GM12878 (cell line): Measurements from ENCODE around the gene UBE2QL1. TPM values are rescaled to one million over a fixed set of nuclear protein-coding genes. Genes with fewer than 3 reads are reported as not detected.

Source experiments
- ATAC-seq: fragments of 200-7000 bp; cut with Tn5 transposase; 3 replicates; pipeline ENCODE4 v1.9.1; 2020; ENCODE audit warnings: mild to moderate bottlenecking, moderate library complexity
- BruUV-seq: library from RNA; stranded (reverse); fragments of 400-500 nt; replicated peaks from 2 replicates; lab custom pipeline; 2021; lab: Mats Ljungman, UMichigan
- CTCF ChIA-PET: fragments of 300-600 bp; sonication (Branson Sonifier 250); formaldehyde crosslinking; extraction: SDS; loops from one replicate; lab custom pipeline; 2021; ENCODE audit warnings: inconsistent platforms; lab: Yijun Ruan, JAX
- POLR2A ChIA-PET: fragments of 350-600 bp; formaldehyde crosslinking; extraction: SDS; loops from one replicate; lab custom pipeline; 2021; ENCODE audit warnings: inconsistent platforms; lab: Charles Lee
- RAD21 ChIA-PET: fragments of 300-600 bp; sonication (Branson Sonifier 250); formaldehyde crosslinking; loops from one replicate; lab custom pipeline; 2023; ENCODE audit warnings: antibody characterized with exemption; ENCODE audit not compliant: unreplicated experiment; lab: Charles Lee
- SMC1A ChIA-PET: fragments of 300-600 bp; sonication (Branson Sonifier 250); formaldehyde crosslinking; loops from one replicate; lab custom pipeline; 2023; ENCODE audit not compliant: unreplicated experiment, uncharacterized antibody; lab: Charles Lee
- DNase-seq: peaks from one replicate; pipeline ENCODE4 v3.0.0-alpha.2; 2011; ENCODE audit warnings: low read depth, low spot score
- FAIRE-seq: peaks from 3 replicates; lab custom pipeline; 2011; peaks lifted over from hg19 to GRCh38; lab: Jason Lieb, UNC
- H2AFZ ChIP-seq: 2 replicates; pipeline ENCODE4 v1.6.0; 2011; ENCODE audit warnings: low read depth, low read length, control low read depth; ENCODE audit not compliant: control insufficient read depth
- H3K27ac ChIP-seq: 2 replicates; pipeline ENCODE4 v1.5.1; 2011; ENCODE audit warnings: control low read depth; ENCODE audit not compliant: control insufficient read depth, insufficient read depth
- H3K27me3 ChIP-seq, 2 experiments: replicated peaks in 1 of 2; 2 replicates each; pipeline versions ENCODE4 v1.6.0 to v1.6.1; 2011; ENCODE audit warnings: low read length in 1 of 2; ENCODE audit not compliant: control insufficient read depth in 2 of 2, insufficient read depth in 2 of 2
- H3K36me3 ChIP-seq, 2 experiments: 2 replicates each; pipeline ENCODE4 v1.5.1; 2011; ENCODE audit warnings: low read length in 1 of 2; ENCODE audit not compliant: control insufficient read depth in 2 of 2, insufficient read depth in 2 of 2
- H3K4me1 ChIP-seq: 2 replicates; pipeline ENCODE4 v1.6.1; 2011; ENCODE audit warnings: mild to moderate bottlenecking, low read length, moderate library complexity, mixed read lengths; ENCODE audit not compliant: control insufficient read depth, insufficient read depth
- H3K4me2 ChIP-seq: 2 replicates; pipeline ENCODE4 v1.6.0; 2011; ENCODE audit warnings: control low read depth; ENCODE audit not compliant: control insufficient read depth, insufficient read depth
- H3K4me3 ChIP-seq: fragments of 200-600 bp; sonication (generic); 2 replicates; pipeline ENCODE4 v1.5.1; 2016
- H3K79me2 ChIP-seq: 2 replicates; pipeline ENCODE4 v1.6.0; 2011; ENCODE audit warnings: low read length; ENCODE audit not compliant: control insufficient read depth, insufficient read depth
- H3K9ac ChIP-seq: 2 replicates; pipeline ENCODE4 v1.8.0; 2011; ENCODE audit warnings: low read length, control low read depth, mixed read lengths; ENCODE audit not compliant: control insufficient read depth, insufficient read depth
- H3K9me3 ChIP-seq: replicated peaks from 3 replicates; pipeline ENCODE4 v1.5.1; 2011; ENCODE audit warnings: mild to moderate bottlenecking, low read length; ENCODE audit not compliant: control insufficient read depth, insufficient read depth
- H4K20me1 ChIP-seq: 2 replicates; pipeline ENCODE4 v1.6.0; 2011; ENCODE audit not compliant: control insufficient read depth, insufficient read depth
- ASH2L ChIP-seq: fragments of 300-600, 200-600 bp; sonication (generic); IDR thresholded peaks from 2 replicates; pipeline ENCODE4 v1.6.1; 2017; ENCODE audit warnings: low read depth, mild to moderate bottlenecking, borderline replicate concordance
- BHLHE40 ChIP-seq, 2 experiments: fragments of 450-650 bp in 1 of 2; IDR thresholded peaks; 2 replicates each; pipeline ENCODE4 v1.6.1; 2011 to 2017; ENCODE audit warnings: low read depth in 2 of 2, borderline replicate concordance in 1 of 2, improper control_type of control experiment in 1 of 2, low read length in 1 of 2, mild to moderate bottlenecking in 1 of 2
- BMI1 ChIP-seq: fragments of 450-650 bp; IDR thresholded peaks from 2 replicates; pipeline ENCODE4 v1.6.1; 2016; ENCODE audit warnings: mild to moderate bottlenecking, moderate library complexity, borderline replicate concordance
- BRCA1 ChIP-seq: IDR thresholded peaks from 2 replicates; pipeline ENCODE4 v1.6.1; 2011; ENCODE audit warnings: low read depth, low read length, improper control_type of control experiment
- CBFB ChIP-seq: IDR thresholded peaks from 2 replicates; pipeline ENCODE4 v1.6.1; 2016; ENCODE audit warnings: antibody characterized with exemption, low read depth
- EGR1 ChIP-seq, 2 experiments: IDR thresholded peaks; 1 replicate in 1 of 2; 2 replicates in 1 of 2; pipeline ENCODE4 v1.6.1; 2011 to 2012; ENCODE audit warnings: low read depth in 2 of 2, low read length in 2 of 2, borderline replicate concordance in 1 of 2, mild to moderate bottlenecking in 1 of 2, moderate library complexity in 1 of 2
- HDAC2 ChIP-seq: fragments of 200-600 bp; sonication (generic); IDR thresholded peaks from 2 replicates; pipeline ENCODE4 v1.6.1; 2017
- JUNB ChIP-seq: IDR thresholded peaks from 2 replicates; pipeline ENCODE4 v1.6.1; 2016; ENCODE audit warnings: antibody characterized with exemption, mild to moderate bottlenecking
- MYB ChIP-seq: fragments of 150-350 bp; IDR thresholded peaks from 2 replicates; pipeline ENCODE4 v1.6.1; 2014; ENCODE audit warnings: mild to moderate bottlenecking, low read depth, low read length, borderline replicate concordance
- PAX5 ChIP-seq: IDR thresholded peaks from 2 replicates; pipeline ENCODE4 v1.6.1; 2011; ENCODE audit warnings: low read depth, low read length, borderline replicate concordance
- RAD21 ChIP-seq: IDR thresholded peaks from 2 replicates; pipeline ENCODE4 v1.6.1; 2011; ENCODE audit warnings: mild to moderate bottlenecking, low read depth, low read length, moderate library complexity; ENCODE audit not compliant: insufficient read depth
- RCOR1 ChIP-seq: conservative IDR thresholded peaks from 2 replicates; pipeline ENCODE4 v1.6.1; 2012; ENCODE audit warnings: low read depth, low read length, improper control_type of control experiment
- SIX5 ChIP-seq: IDR thresholded peaks from 2 replicates; pipeline ENCODE4 v1.6.1; 2011; ENCODE audit warnings: mild to moderate bottlenecking, low read depth, low read length, moderate library complexity; ENCODE audit not compliant: severe bottlenecking
- TARDBP ChIP-seq: IDR thresholded peaks from 2 replicates; pipeline ENCODE4 v1.6.1; 2016; ENCODE audit warnings: borderline replicate concordance
- TBL1XR1 ChIP-seq: IDR thresholded peaks from 2 replicates; pipeline ENCODE4 v1.6.1; 2012; ENCODE audit warnings: low read depth, low read length, improper control_type of control experiment
- ZNF384 ChIP-seq: IDR thresholded peaks from 2 replicates; pipeline ENCODE4 v1.6.1; 2012; ENCODE audit warnings: low read depth, mild to moderate bottlenecking, low read length, improper control_type of control experiment, borderline replicate concordance
- WGBS: methylation state at CpG from one replicate; pipeline ENCODE4 v1.1.6; 2016; ENCODE audit warnings: low lambda C conversion rate; ENCODE audit not compliant: insufficient replicate concordance, insufficient coverage; ENCODE audit errors: missing lambda C conversion rate; 5-methylcytosine and 5-hydroxymethylcytosine counted together
- in situ Hi-C: fragments of 300-500 bp; cut with MboI; formaldehyde crosslinking; loops from 9 replicates; pipeline ENCODE4 v1.14.3; 2018; ENCODE audit warnings: mixed read lengths
- intact Hi-C: fragments of 100-400 bp; cut with micrococcal nuclease; formaldehyde crosslinking; loops from one replicate; pipeline ENCODE4 v1.14.2; 2022; ENCODE audit not compliant: unreplicated experiment
- polyA plus RNA-seq, 11 experiments: library from polyadenylated mRNA; depleted of rRNA in 4 of 11; unstranded in 6 of 11; stranded (reverse) in 5 of 11; fragments of >200 nt; fragmentation: Nextera tagmentation in 4 of 11; fragmentation: Illumina TruSeq in 1 of 11; extraction: Ambion mirVana in 4 of 11; extraction: Trizol in 1 of 11; gene quantifications; 1 replicate in 1 of 11; 2 replicates in 10 of 11; pipeline versions ENCODE4 v1.2.1 to v1.2.3, GENCODE V29; 2011 to 2016; ENCODE audit warnings: inconsistent platforms in 2 of 11, missing spikeins in 2 of 11, low read depth in 1 of 11
- total RNA-seq, 4 experiments: library from RNA; depleted of rRNA in 3 of 4; stranded (reverse); fragments of >200 nt in 3 of 4; fragmentation: Illumina TruSeq in 1 of 4; extraction: Trizol in 1 of 4; gene quantifications; 2 replicates each; pipeline versions ENCODE4 v1.2.1 to v1.2.3, GENCODE V29; 2013 to 2021
- TF ChIP-seq, protein P1 (sequence below): fragments of 450-650 bp; IDR thresholded peaks from 2 replicates; pipeline ENCODE4 v1.6.1; 2014; ENCODE audit warnings: mild to moderate bottlenecking
- TF ChIP-seq, protein P2 (sequence below): IDR thresholded peaks from 2 replicates; pipeline ENCODE4 v1.6.1; 2012; ENCODE audit warnings: mild to moderate bottlenecking, low read depth, low read length
- TF ChIP-seq, protein P3 (sequence below): IDR thresholded peaks from 2 replicates; pipeline ENCODE4 v1.6.1; 2012; ENCODE audit warnings: low read depth, low read length, improper control_type of control experiment

UBE2QL1 gene
- total and polyA plus RNA-seq, 10 of the 15 experiments (the other 5 are each of a cell fraction or from before 2014, with no cell fraction given): 0.03 to 0.62 (median 0.04) TPM; not detected in 6

DNA sequence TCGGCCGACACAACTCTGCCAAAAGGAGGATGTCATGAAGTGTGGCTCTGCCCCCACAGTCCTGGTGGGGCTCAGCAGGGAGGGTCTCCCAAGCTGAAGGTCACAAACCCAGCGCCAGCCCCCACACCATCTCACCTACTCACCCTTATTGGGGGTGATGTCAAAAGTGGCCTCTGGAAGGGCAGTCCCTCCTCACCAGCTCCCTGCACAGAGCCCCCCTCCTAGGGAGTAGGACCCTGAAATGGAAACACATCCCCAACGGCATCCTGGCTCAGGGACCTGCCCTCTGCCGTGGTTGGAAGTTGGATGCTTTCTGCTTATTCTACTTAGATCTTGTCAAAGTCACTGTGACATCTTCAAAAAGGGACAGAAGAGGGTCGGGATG, 94.7 kb downstream of the UBE2QL1 start:
- FAIRE-seq: no peak
- Histone ChIP-seq H3K9ac (no peak overlapping the region), H3K4me2 (no peak overlapping the region), H3K27me3 (peaks cover 0 to 1% of the 10 kb centered on the region in 2 experiments; a peak in 2 of 4 replicates), H3K27ac (no peak overlapping the region), H4K20me1 (no peaks in the 10 kb centered on the region), H3K36me3 (no peaks in the 10 kb centered on the region), H3K79me2 (no peaks in the 10 kb centered on the region), H3K4me1 (no peaks in the 10 kb centered on the region), H3K4me3 (no peak overlapping the region), H3K9me3 (peaks cover under 1% of the 10 kb centered on the region; the same call in 1 of the 3 replicates), H2AFZ (no peak overlapping the region)
- BruUV-seq: no TSS peak
- 18% methylated on average over 6 of the region's 6 CpGs for WGBS
- ChIA-PET CTCF (no interaction called here), RAD21 (no interaction called here), POLR2A (no interaction called here), SMC1A (no interaction called here)
- intact Hi-C loops: no loop called here
- TF ChIP-seq, protein P1, sequence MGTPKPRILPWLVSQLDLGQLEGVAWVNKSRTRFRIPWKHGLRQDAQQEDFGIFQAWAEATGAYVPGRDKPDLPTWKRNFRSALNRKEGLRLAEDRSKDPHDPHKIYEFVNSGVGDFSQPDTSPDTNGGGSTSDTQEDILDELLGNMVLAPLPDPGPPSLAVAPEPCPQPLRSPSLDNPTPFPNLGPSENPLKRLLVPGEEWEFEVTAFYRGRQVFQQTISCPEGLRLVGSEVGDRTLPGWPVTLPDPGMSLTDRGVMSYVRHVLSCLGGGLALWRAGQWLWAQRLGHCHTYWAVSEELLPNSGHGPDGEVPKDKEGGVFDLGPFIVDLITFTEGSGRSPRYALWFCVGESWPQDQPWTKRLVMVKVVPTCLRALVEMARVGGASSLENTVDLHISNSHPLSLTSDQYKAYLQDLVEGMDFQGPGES: no peak
- TF ChIP-seq SIX5 (no peak), BRCA1 (no peak), TBL1XR1 (no peak), CBFB (no peak), MYB (no peak), BMI1 (no peak), PAX5 (no peak), HDAC2 (no peak), RAD21 (no peak), ZNF384 (no peak), TARDBP (no peak), ASH2L (no peak), BHLHE40 (IDR thresholded peaks at IDR 0.05; ENCODE audit: borderline replicate concordance in 1 of 2, low read depth in 2 of 2, low read length in 1 of 2) (no peak), EGR1 (IDR thresholded peaks at IDR 0.05; ENCODE audit: borderline replicate concordance in 1 of 2, low read depth in 2 of 2, low read length in 2 of 2) (no peak), JUNB (no peak), RCOR1 (no peak)
- TF ChIP-seq, protein P2, sequence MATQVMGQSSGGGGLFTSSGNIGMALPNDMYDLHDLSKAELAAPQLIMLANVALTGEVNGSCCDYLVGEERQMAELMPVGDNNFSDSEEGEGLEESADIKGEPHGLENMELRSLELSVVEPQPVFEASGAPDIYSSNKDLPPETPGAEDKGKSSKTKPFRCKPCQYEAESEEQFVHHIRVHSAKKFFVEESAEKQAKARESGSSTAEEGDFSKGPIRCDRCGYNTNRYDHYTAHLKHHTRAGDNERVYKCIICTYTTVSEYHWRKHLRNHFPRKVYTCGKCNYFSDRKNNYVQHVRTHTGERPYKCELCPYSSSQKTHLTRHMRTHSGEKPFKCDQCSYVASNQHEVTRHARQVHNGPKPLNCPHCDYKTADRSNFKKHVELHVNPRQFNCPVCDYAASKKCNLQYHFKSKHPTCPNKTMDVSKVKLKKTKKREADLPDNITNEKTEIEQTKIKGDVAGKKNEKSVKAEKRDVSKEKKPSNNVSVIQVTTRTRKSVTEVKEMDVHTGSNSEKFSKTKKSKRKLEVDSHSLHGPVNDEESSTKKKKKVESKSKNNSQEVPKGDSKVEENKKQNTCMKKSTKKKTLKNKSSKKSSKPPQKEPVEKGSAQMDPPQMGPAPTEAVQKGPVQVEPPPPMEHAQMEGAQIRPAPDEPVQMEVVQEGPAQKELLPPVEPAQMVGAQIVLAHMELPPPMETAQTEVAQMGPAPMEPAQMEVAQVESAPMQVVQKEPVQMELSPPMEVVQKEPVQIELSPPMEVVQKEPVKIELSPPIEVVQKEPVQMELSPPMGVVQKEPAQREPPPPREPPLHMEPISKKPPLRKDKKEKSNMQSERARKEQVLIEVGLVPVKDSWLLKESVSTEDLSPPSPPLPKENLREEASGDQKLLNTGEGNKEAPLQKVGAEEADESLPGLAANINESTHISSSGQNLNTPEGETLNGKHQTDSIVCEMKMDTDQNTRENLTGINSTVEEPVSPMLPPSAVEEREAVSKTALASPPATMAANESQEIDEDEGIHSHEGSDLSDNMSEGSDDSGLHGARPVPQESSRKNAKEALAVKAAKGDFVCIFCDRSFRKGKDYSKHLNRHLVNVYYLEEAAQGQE: no peak
- TF ChIP-seq, protein P3, sequence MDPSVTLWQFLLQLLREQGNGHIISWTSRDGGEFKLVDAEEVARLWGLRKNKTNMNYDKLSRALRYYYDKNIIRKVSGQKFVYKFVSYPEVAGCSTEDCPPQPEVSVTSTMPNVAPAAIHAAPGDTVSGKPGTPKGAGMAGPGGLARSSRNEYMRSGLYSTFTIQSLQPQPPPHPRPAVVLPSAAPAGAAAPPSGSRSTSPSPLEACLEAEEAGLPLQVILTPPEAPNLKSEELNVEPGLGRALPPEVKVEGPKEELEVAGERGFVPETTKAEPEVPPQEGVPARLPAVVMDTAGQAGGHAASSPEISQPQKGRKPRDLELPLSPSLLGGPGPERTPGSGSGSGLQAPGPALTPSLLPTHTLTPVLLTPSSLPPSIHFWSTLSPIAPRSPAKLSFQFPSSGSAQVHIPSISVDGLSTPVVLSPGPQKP: no peak
- in situ Hi-C loops: no loop called here
- ATAC-seq: no peak
- DNase-seq: no peak
